ENCODE results near the gene IL22RA1.

IL22RA1 gene

GRCh38 chr1:24103879-24104278 is 39.1 kb downstream of the IL22RA1 start:
- Mint-ChIP-seq H3K4me1 (peaks cover 2% of the 10 kb centered on the region), H3K27ac (no peak overlapping the region)

GRCh38 chr1:24103408-24103807 is 39.5 kb downstream of the IL22RA1 start:
- Mint-ChIP-seq H3K36me3 (no peaks in the 10 kb centered on the region), H3K4me3 (no peak overlapping the region), H3K9me3 (no peaks in the 10 kb centered on the region), H3K27ac (no peak overlapping the region), H3K4me1 (no peaks in the 10 kb centered on the region)
- DNase-seq (ENCODE audit: low spot score in 2 of 2) (no peak), ATAC-seq (no peak)

More at GRCh38 chr1:24103879-24104278, 39.1 kb downstream of the IL22RA1 start:
- H3K9me3 Mint-ChIP-seq = no peaks in the 10 kb centered on the region
- no peaks in the 10 kb centered on the region for H3K36me3 Mint-ChIP-seq
- ATAC-seq (no peak), DNase-seq (ENCODE audit: low spot score in 2 of 2) (no peak)
- H3K4me3 Mint-ChIP-seq = no peak overlapping the region

- Mint-ChIP-seq H3K4me3 (no peak overlapping the region), H3K36me3 (no peaks in the 10 kb centered on the region), H3K4me1 (no peaks in the 10 kb centered on the region), H3K27ac (no peak overlapping the region), H3K9me3 (no peaks in the 10 kb centered on the region)
- ATAC-seq (no peak), DNase-seq (ENCODE audit: low spot score in 2 of 2) (no peak)
Observed at GRCh38 chr1:24102961-24103360, 40.0 kb downstream of the IL22RA1 start.

- DNase-seq (ENCODE audit: low spot score in 2 of 2) = no peak
- Mint-ChIP-seq H3K4me1 (no peaks in the 10 kb centered on the region), H3K36me3 (no peaks in the 10 kb centered on the region), H3K27ac (peak overlapping the region; percentile 10), H3K4me3 (no peak overlapping the region), H3K9me3 (no peaks in the 10 kb centered on the region)
- no peak for ATAC-seq
Observed at GRCh38 chr1:24101796-24102586, 40.9 kb downstream of the IL22RA1 start.

GRCh38 chr1:24100945-24101737 is 41.8 kb downstream of the IL22RA1 start:
- Mint-ChIP-seq H3K9me3 (no peaks in the 10 kb centered on the region), H3K4me3 (no peak overlapping the region), H3K27ac (no peak overlapping the region), H3K36me3 (no peaks in the 10 kb centered on the region), H3K4me1 (no peaks in the 10 kb centered on the region)
- ATAC-seq = no peak
- no peak for DNase-seq (ENCODE audit: low spot score in 2 of 2)

- no peak overlapping the region for H3K27ac Mint-ChIP-seq
- no peaks in the 10 kb centered on the region for H3K4me1 Mint-ChIP-seq
- DNase-seq (ENCODE audit: low spot score in 2 of 2) = no peak
- no peaks in the 10 kb centered on the region for H3K9me3 Mint-ChIP-seq
- no peak for ATAC-seq
- no peaks in the 10 kb centered on the region for H3K36me3 Mint-ChIP-seq
- H3K4me3 Mint-ChIP-seq = no peak overlapping the region
Observed at GRCh38 chr1:24098943-24099638, 43.8 kb downstream of the IL22RA1 start.

GRCh38 chr1:24098102-24098501 is 44.8 kb downstream of the IL22RA1 start:
- Mint-ChIP-seq H3K9me3 (no peaks in the 10 kb centered on the region), H3K36me3 (no peaks in the 10 kb centered on the region), H3K4me3 (no peak overlapping the region), H3K27ac (no peak overlapping the region), H3K4me1 (no peaks in the 10 kb centered on the region)
- DNase-seq (ENCODE audit: low spot score in 2 of 2) = no peak
- no peak for ATAC-seq

- Mint-ChIP-seq H3K9me3 (no peaks in the 10 kb centered on the region), H3K4me1 (no peaks in the 10 kb centered on the region), H3K36me3 (no peaks in the 10 kb centered on the region), H3K4me3 (no peak overlapping the region), H3K27ac (no peak overlapping the region)
- ATAC-seq (no peak), DNase-seq (ENCODE audit: low spot score in 2 of 2) (no peak)
Observed at GRCh38 chr1:24097663-24098062, 45.3 kb downstream of the IL22RA1 start.

GRCh38 chr1:24096739-24097103 is 46.2 kb downstream of the IL22RA1 start:
- no peak for DNase-seq (ENCODE audit: low spot score in 2 of 2)
- no peaks in the 10 kb centered on the region for H3K9me3 Mint-ChIP-seq
- no peaks in the 10 kb centered on the region for H3K4me1 Mint-ChIP-seq
- no peaks in the 10 kb centered on the region for H3K36me3 Mint-ChIP-seq
- H3K27ac Mint-ChIP-seq = no peak overlapping the region
- H3K4me3 Mint-ChIP-seq = no peak overlapping the region
- no peak for ATAC-seq

GRCh38 chr1:24096009-24096738 is 46.8 kb downstream of the IL22RA1 start:
- H3K9me3 Mint-ChIP-seq = no peaks in the 10 kb centered on the region
- H3K4me3 Mint-ChIP-seq = no peak overlapping the region
- no peaks in the 10 kb centered on the region for H3K36me3 Mint-ChIP-seq
- H3K27ac Mint-ChIP-seq = no peak overlapping the region
- H3K4me1 Mint-ChIP-seq = no peaks in the 10 kb centered on the region
- no peak for ATAC-seq
- no peak for DNase-seq (ENCODE audit: low spot score in 2 of 2)

GRCh38 chr1:24095140-24095859 is 47.6 kb downstream of the IL22RA1 start:
- ATAC-seq (no peak), DNase-seq (ENCODE audit: low spot score in 2 of 2) (no peak)
- no peaks in the 10 kb centered on the region for H3K4me1 Mint-ChIP-seq
- no peak overlapping the region for H3K4me3 Mint-ChIP-seq
- H3K36me3 Mint-ChIP-seq = no peaks in the 10 kb centered on the region
- H3K9me3 Mint-ChIP-seq = no peaks in the 10 kb centered on the region
- no peak overlapping the region for H3K27ac Mint-ChIP-seq

GRCh38 chr1:24094554-24094953 is 48.4 kb downstream of the IL22RA1 start:
- DNase-seq (ENCODE audit: low spot score in 2 of 2) (no peak), ATAC-seq (no peak)
- Mint-ChIP-seq H3K4me1 (no peaks in the 10 kb centered on the region), H3K36me3 (no peaks in the 10 kb centered on the region), H3K9me3 (no peaks in the 10 kb centered on the region), H3K4me3 (no peak overlapping the region), H3K27ac (no peak overlapping the region)

- ATAC-seq (no peak), DNase-seq (ENCODE audit: low spot score in 2 of 2) (no peak)
- Mint-ChIP-seq H3K9me3 (no peaks in the 10 kb centered on the region), H3K4me1 (no peaks in the 10 kb centered on the region), H3K27ac (no peak overlapping the region), H3K36me3 (no peaks in the 10 kb centered on the region), H3K4me3 (no peak overlapping the region)
Observed at GRCh38 chr1:24093732-24094131, 49.2 kb downstream of the IL22RA1 start.

GRCh38 chr1:24092979-24093378 is 50.0 kb downstream of the IL22RA1 start:
- Mint-ChIP-seq H3K4me3 (no peak overlapping the region), H3K9me3 (no peaks in the 10 kb centered on the region), H3K27ac (no peak overlapping the region), H3K4me1 (no peaks in the 10 kb centered on the region), H3K36me3 (no peaks in the 10 kb centered on the region)
- DNase-seq (ENCODE audit: low spot score in 2 of 2) (no peak), ATAC-seq (no peak)
